SW480 (cell line): ENCODE measurements around the gene NR2F1-AS1.
A peak's percentile ranks its signal among the peaks of the same experiment; 100 is the strongest.

ENCODE experiments used
- DNase-seq: peaks from one replicate; pipeline ENCODE4 v3.0.0-alpha.2; 2016; ENCODE audit warnings: low spot score

Gene NR2F1-AS1

GRCh38 chr5:93580927-93581445 is at the start of gene NR2F1-AS1:
NR2F1-AS1 (minus strand) TSS chr5:93581219.
- peak; percentile 15 for DNase-seq

GRCh38 chr5:93626801-93627200 is 45.8 kb upstream of the NR2F1-AS1 start:
- no peak for DNase-seq

GRCh38 chr5:93623153-93623552 is 42.1 kb upstream of the NR2F1-AS1 start:
- no peak for DNase-seq

GRCh38 chr5:93622240-93622885 is 41.3 kb upstream of the NR2F1-AS1 start:
- peak; percentile 49 for DNase-seq

GRCh38 chr5:93621327-93621798 is 40.3 kb upstream of the NR2F1-AS1 start:
- DNase-seq = peak; percentile 51

- peak; percentile 72 for DNase-seq
Observed at GRCh38 chr5:93620487-93621326, 39.7 kb upstream of the NR2F1-AS1 start.

GRCh38 chr5:93616538-93617174 is 35.6 kb upstream of the NR2F1-AS1 start:
- DNase-seq = no peak

GRCh38 chr5:93612855-93613243 is 31.8 kb upstream of the NR2F1-AS1 start:
- DNase-seq = no peak

GRCh38 chr5:93611976-93612854 is 31.2 kb upstream of the NR2F1-AS1 start:
- DNase-seq = peak; percentile 35

- no peak for DNase-seq
Observed at GRCh38 chr5:93611273-93611975, 30.4 kb upstream of the NR2F1-AS1 start.

GRCh38 chr5:93610581-93611272 is 29.7 kb upstream of the NR2F1-AS1 start:
- no peak for DNase-seq

GRCh38 chr5:93609762-93610161 is 28.7 kb upstream of the NR2F1-AS1 start:
- no peak for DNase-seq

- no peak for DNase-seq
Observed at GRCh38 chr5:93608855-93609254, 27.8 kb upstream of the NR2F1-AS1 start.

GRCh38 chr5:93607367-93608258 is 26.6 kb upstream of the NR2F1-AS1 start:
- peak; percentile 41 for DNase-seq

GRCh38 chr5:93606382-93606752 is 25.3 kb upstream of the NR2F1-AS1 start:
- no peak for DNase-seq

- DNase-seq = no peak
Observed at GRCh38 chr5:93604644-93605515, 23.9 kb upstream of the NR2F1-AS1 start.

- DNase-seq = no peak
Observed at GRCh38 chr5:93603793-93604643, 23.0 kb upstream of the NR2F1-AS1 start.
